ENCODE results near the gene DEDD.
"Not testable (repeated sequence)": the region's sequence is repeated elsewhere in the genome, so short reads cannot be mapped to it uniquely, and the experiment has no call there.

DEDD gene

GRCh38 chr1:161122967-161123366 is 9.5 kb downstream of the DEDD start:
- no peak for DNase-seq

- DNase-seq, result no peak
Measured at GRCh38 chr1:161121834-161122233, 10.6 kb downstream of the DEDD start.

- no peak for DNase-seq
Measured at GRCh38 chr1:161121042-161121650, 11.3 kb downstream of the DEDD start.

GRCh38 chr1:161119092-161119903 is 13.2 kb downstream of the DEDD start:
- peak; percentile 77 for DNase-seq

- DNase-seq, result peak; percentile 79
Measured at GRCh38 chr1:161117759-161118581, 14.5 kb downstream of the DEDD start, which contains the start of the genes NIT1 and PFDN2. Gene NIT1, plus strand, starts transcription at chr1:161118105. Its CDS starts 72 bp downstream, at chr1:161118177. Gene PFDN2, minus strand, starts transcription at chr1:161118037. Its CDS starts 11 bp downstream, at chr1:161118026.

GRCh38 chr1:161115961-161116360 is 16.5 kb downstream of the DEDD start:
- not testable (repeated sequence) for DNase-seq

- DNase-seq, result peak; percentile 47
Measured at GRCh38 chr1:161115132-161115711, 17.2 kb downstream of the DEDD start.

- no peak for DNase-seq
Measured at GRCh38 chr1:161114556-161114955, 17.9 kb downstream of the DEDD start.

GRCh38 chr1:161113915-161114314 is 18.6 kb downstream of the DEDD start:
- DNase-seq, result no peak

- no peak for DNase-seq
Measured at GRCh38 chr1:161111527-161111926, 20.9 kb downstream of the DEDD start.

- no peak for DNase-seq
Measured at GRCh38 chr1:161111117-161111516, 21.4 kb downstream of the DEDD start.

GRCh38 chr1:161106431-161106830 is 26.0 kb downstream of the DEDD start:
- DNase-seq, result no peak

- DNase-seq, result no peak
Measured at GRCh38 chr1:161100556-161100955, 31.9 kb downstream of the DEDD start.

- DNase-seq, result no peak
Measured at GRCh38 chr1:161099090-161099802, 33.2 kb downstream of the DEDD start.

GRCh38 chr1:161098210-161099068 is 34.0 kb downstream of the DEDD start, which contains the start of gene KLHDC9:
Gene KLHDC9, plus strand, starts transcription at chr1:161098361. Its CDS starts 175 bp downstream, at chr1:161098536.
- DNase-seq, result no peak

- no peak for DNase-seq
Measured at GRCh38 chr1:161096530-161096929, 35.9 kb downstream of the DEDD start.

GRCh38 chr1:161096015-161096414 is 36.5 kb downstream of the DEDD start:
- no peak for DNase-seq

GRCh38 chr1:161095230-161095629 is 37.2 kb downstream of the DEDD start:
- DNase-seq, result no peak

GRCh38 chr1:161094481-161094880 is 38.0 kb downstream of the DEDD start:
- no peak for DNase-seq

- DNase-seq, result no peak
Measured at GRCh38 chr1:161092621-161093028, 39.8 kb downstream of the DEDD start.

Data from fibroblast of skin of back (primary cell).